Prostate gland (tissue), 2 donors: ENCODE data around the gene MAGI2. TPM values are rescaled to one million over a fixed set of nuclear protein-coding genes. Genes with fewer than 3 reads are reported as not detected.

Source experiments
- DNase-seq: peaks from one replicate; pipeline ENCODE4 v3.0.0-alpha.2; 2019; ENCODE audit warnings: low spot score
- H3K27ac ChIP-seq, 2 donors: fragments of 200-600 bp; sonication (generic); 2 replicates each; pipeline ENCODE4 v1.5.1; 2017 to 2019
- H3K27me3 ChIP-seq: fragments of 200-600 bp; sonication (generic); replicated peaks from 2 replicates; pipeline ENCODE4 v1.5.1; 2019; ENCODE audit not compliant: insufficient read depth
- H3K36me3 ChIP-seq, 2 donors: fragments of 200-600 bp; sonication (generic); 1 replicate in 1 of 2; 2 replicates in 1 of 2; pipeline versions ENCODE4 v1.5.1 to v1.8.1; 2017 to 2019
- H3K4me1 ChIP-seq: fragments of 200-600 bp; sonication (generic); replicated peaks from 2 replicates; pipeline ENCODE4 v1.5.1; 2019
- H3K4me3 ChIP-seq, 2 donors: fragments of 200-600 bp; sonication (generic); 2 replicates each; pipeline ENCODE4 v1.5.1; 2017 to 2019
- H3K9me3 ChIP-seq: fragments of 200-600 bp; sonication (generic); 2 replicates; pipeline ENCODE4 v1.5.1; 2017
- CTCF ChIP-seq, 4 experiments: fragments of 200-600 bp in 2 of 4; fragments of 450-650 bp in 2 of 4; sonication (generic) in 2 of 4; IDR thresholded peaks; 1 replicate in 3 of 4; 2 replicates in 1 of 4; pipeline ENCODE4 v1.5.1; 2016 to 2019; ENCODE audit warnings: antibody characterized with exemption in 4 of 4, mild to moderate bottlenecking in 2 of 4, moderate library complexity in 2 of 4
- POLR2A ChIP-seq: fragments of 450-650 bp; IDR thresholded peaks from one replicate; pipeline ENCODE4 v1.6.1; 2016; ENCODE audit warnings: antibody characterized with exemption, mild to moderate bottlenecking
- POLR2AphosphoS5 ChIP-seq: sonication (generic); formaldehyde crosslinking; IDR thresholded peaks from one replicate; pipeline ENCODE4 v1.6.1; 2017; ENCODE audit warnings: antibody characterized with exemption
- WGBS: methylation state at CpG from one replicate; pipeline ENCODE4 v1.1.5; 2018; 5-methylcytosine and 5-hydroxymethylcytosine counted together
- intact Hi-C: fragments of 100-400 bp; cut with DNase I; formaldehyde crosslinking; loops from one replicate; pipeline ENCODE4 v1.14.2; 2022
- total RNA-seq, 2 donors: library from RNA; depleted of rRNA; stranded (reverse); fragments of >200 nt; gene quantifications; one replicate each; pipeline ENCODE4 v1.1.0, GENCODE V29; 2016

The MAGI2 gene
- total RNA-seq, 2 donors from 2014 or later, result 27.1 to 31.3 TPM

GRCh38 chr7:78638364-78638763, 815.1 kb downstream of the MAGI2 start:
- intact Hi-C loops, result no loop called here
- H3K36me3 ChIP-seq, result no peaks in the 10 kb centered on the region
- no peaks in the 10 kb centered on the region for H3K4me1 ChIP-seq
- H3K27ac ChIP-seq, result no peak overlapping the region
- H3K9me3 ChIP-seq, result no peaks in the 10 kb centered on the region
- no peak for DNase-seq
- TF ChIP-seq CTCF (IDR thresholded peaks at IDR 0.05), result no peak
- H3K27me3 ChIP-seq, result no peaks in the 10 kb centered on the region
- no peak overlapping the region for H3K4me3 ChIP-seq

- TF ChIP-seq POLR2AphosphoS5, result no peak
- no peak for TF ChIP-seq POLR2A
- no peak for TF ChIP-seq CTCF (IDR thresholded peaks at IDR 0.05)
- 94% methylated on average over 6 of the region's 6 CpGs for WGBS
- H3K9me3 ChIP-seq, result no peaks in the 10 kb centered on the region
- DNase-seq, result no peak
- no peak overlapping the region for H3K4me3 ChIP-seq
- H3K36me3 ChIP-seq, result no peaks in the 10 kb centered on the region
- H3K27me3 ChIP-seq, result no peaks in the 10 kb centered on the region
- no peak overlapping the region for H3K27ac ChIP-seq
- intact Hi-C loops, result no loop called here
- H3K4me1 ChIP-seq, result no peaks in the 10 kb centered on the region
Observed at GRCh38 chr7:78636727-78637126, 816.7 kb downstream of the MAGI2 start.

DNA sequence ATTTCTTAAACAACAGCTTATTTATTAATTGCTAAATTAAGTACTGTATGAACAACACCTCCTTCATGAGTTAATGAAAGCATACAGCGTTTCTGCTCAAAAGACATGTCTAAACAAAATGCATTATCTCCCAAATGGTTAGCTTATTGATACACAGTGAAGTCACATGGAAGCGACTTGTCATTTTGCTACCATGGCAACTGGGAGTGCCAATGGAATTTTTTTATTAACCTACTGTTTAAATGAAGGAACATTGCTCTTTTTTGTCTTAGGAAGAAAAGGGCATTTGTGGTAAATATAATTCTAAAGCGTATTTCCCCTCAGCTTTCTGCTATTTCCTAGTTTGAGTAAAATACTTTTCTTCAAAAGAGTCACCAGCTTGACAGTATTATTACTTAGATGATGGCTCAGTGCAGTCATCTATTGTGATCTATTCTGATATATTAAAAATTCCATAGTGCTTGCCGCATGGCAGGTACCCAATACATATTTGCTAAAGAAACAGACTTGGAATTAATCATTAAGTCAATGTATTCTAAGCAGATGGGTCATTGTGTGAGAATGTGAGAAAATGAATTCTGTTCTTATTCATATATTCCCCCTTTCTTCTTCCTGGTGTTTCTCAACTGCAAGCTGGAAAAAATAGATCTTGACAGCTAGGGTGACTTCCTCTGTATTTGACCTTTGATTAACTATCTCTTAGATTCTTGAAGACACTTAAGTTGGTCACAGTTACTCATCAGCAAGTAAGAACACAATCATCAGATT, 818.3 kb downstream of the MAGI2 start:
- DNase-seq, result no peak
- Histone ChIP-seq H3K36me3 (no peaks in the 10 kb centered on the region), H3K27ac (no peak overlapping the region), H3K27me3 (no peaks in the 10 kb centered on the region), H3K9me3 (no peaks in the 10 kb centered on the region), H3K4me1 (no peaks in the 10 kb centered on the region), H3K4me3 (no peak overlapping the region)
- WGBS, result 73% methylated on average over 4 of the region's 4 CpGs
- intact Hi-C loops, result no loop called here
- no peak for TF ChIP-seq CTCF (IDR thresholded peaks at IDR 0.05)
- no peak for TF ChIP-seq POLR2A
- no peak for TF ChIP-seq POLR2AphosphoS5

DNA sequence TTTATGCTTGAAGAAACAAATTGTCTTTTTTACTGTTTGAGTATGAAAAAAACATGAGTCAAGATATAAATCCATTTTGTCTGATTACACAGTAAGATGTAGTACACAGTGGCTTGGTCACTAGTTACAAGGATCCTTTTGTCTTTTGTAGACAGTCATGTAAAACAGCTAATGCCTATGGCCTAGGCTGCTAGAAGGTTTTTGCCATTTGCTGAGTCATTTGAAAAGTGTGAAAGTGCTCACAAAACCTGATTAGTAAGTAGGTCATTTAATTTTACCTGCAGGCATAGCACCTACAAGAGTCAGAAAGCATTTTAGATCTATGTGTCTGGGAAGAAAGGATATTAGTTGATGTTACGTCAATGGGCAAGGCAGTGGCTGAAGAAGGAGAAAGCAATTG, 819.4 kb downstream of the MAGI2 start:
- no peaks in the 10 kb centered on the region for H3K36me3 ChIP-seq
- intact Hi-C loops, result no loop called here
- 97% methylated on average over 1 of the region's 1 CpG for WGBS
- TF ChIP-seq POLR2A, result no peak
- no peak for TF ChIP-seq POLR2AphosphoS5
- no peak for TF ChIP-seq CTCF (IDR thresholded peaks at IDR 0.05)
- no peaks in the 10 kb centered on the region for H3K4me1 ChIP-seq
- no peak overlapping the region for H3K27ac ChIP-seq
- DNase-seq, result no peak
- no peak overlapping the region for H3K4me3 ChIP-seq
- H3K27me3 ChIP-seq, result no peaks in the 10 kb centered on the region
- no peaks in the 10 kb centered on the region for H3K9me3 ChIP-seq

DNA sequence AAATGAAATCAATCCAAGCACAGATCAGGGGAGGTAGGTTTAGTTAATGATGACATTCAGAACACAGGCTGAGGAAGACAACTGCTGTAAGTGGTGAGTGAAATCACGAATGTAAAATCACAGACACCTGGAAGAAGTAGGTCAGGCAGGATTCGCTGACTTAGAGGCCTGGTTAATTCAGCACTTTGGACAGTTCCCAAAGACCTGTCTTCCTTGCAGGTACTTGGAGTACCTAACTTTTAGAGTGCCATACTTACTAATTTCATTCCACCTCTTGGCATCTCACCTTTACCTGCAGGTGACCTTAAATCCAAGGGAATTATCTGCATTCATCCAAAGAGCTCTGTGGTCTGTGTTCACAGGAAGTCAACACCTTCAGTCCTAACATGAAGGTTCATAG, 832.5 kb downstream of the MAGI2 start:
- no peaks in the 10 kb centered on the region for H3K27me3 ChIP-seq
- 57% methylated on average over 2 of the region's 2 CpGs for WGBS
- no peak for DNase-seq
- H3K9me3 ChIP-seq, result no peaks in the 10 kb centered on the region
- intact Hi-C loops, result no loop called here
- no peaks in the 10 kb centered on the region for H3K36me3 ChIP-seq
- no peak overlapping the region for H3K4me3 ChIP-seq
- no peaks in the 10 kb centered on the region for H3K4me1 ChIP-seq
- TF ChIP-seq POLR2A, result no peak
- no peak overlapping the region for H3K27ac ChIP-seq
